B cell (primary cell): Measurements from ENCODE around the gene ANKRD28. TPM values are rescaled to one million over a fixed set of nuclear protein-coding genes. Genes with fewer than 3 reads are reported as not detected.
"Not testable (repeated sequence)": the region's sequence is repeated elsewhere in the genome, so short reads cannot be mapped to it uniquely, and the experiment has no call there.

Source experiments
- ATAC-seq: fragments of 200-7000 bp; cut with Tn5 transposase; one replicate; pipeline ENCODE4 v1.10.0; 2021; ENCODE audit warnings: low read depth, mild to moderate bottlenecking, moderate number of reproducible peaks, moderate library complexity
- CTCF ChIA-PET: fragments of 350-600 bp; sonication (Branson Sonifier 250); formaldehyde crosslinking; loops from one replicate; lab custom pipeline; 2021; ENCODE audit warnings: antibody characterized with exemption, inconsistent platforms; lab: Charles Lee
- POLR2A ChIA-PET: fragments of 350-600 bp; sonication (Branson Sonifier 250); formaldehyde crosslinking; loops from one replicate; lab custom pipeline; 2021; ENCODE audit warnings: antibody characterized with exemption; lab: Charles Lee
- DNase-seq: peaks from one replicate; pipeline ENCODE4 v3.0.0; 2013
- H2AFZ ChIP-seq: 2 replicates; pipeline ENCODE4 v1.6.1; 2012; ENCODE audit warnings: mild to moderate bottlenecking, low read depth, low read length; ENCODE audit not compliant: insufficient read depth, poor library complexity, severe bottlenecking
- H3K27ac ChIP-seq, 2 donors: 1 replicate in 1 of 2; 2 replicates in 1 of 2; pipeline ENCODE4 v1.5.1; 2012 to 2013; ENCODE audit warnings: low read length in 2 of 2, mild to moderate bottlenecking in 2 of 2, moderate library complexity in 1 of 2
- H3K27me3 ChIP-seq, 4 experiments: fragments of 200-600 bp in 1 of 4; sonication (generic) in 1 of 4; replicated peaks in 1 of 4; 1 replicate in 2 of 4; 2 replicates in 2 of 4; pipeline versions ENCODE4 v1.6.1 to v1.7.0; 2013 to 2016; ENCODE audit warnings: low read length in 3 of 4, mild to moderate bottlenecking in 2 of 4, mixed read lengths in 1 of 4, moderate library complexity in 1 of 4; ENCODE audit not compliant: insufficient read depth in 4 of 4, control insufficient read depth in 3 of 4; ENCODE audit errors: control extremely low read depth in 1 of 4
- H3K36me3 ChIP-seq, 2 experiments: replicated peaks in 1 of 2; 1 replicate in 1 of 2; 2 replicates in 1 of 2; pipeline versions ENCODE4 v1.6.1 to v1.7.1; 2013; ENCODE audit warnings: low read length in 1 of 2; ENCODE audit not compliant: insufficient read depth in 2 of 2, control insufficient read depth in 1 of 2; ENCODE audit errors: control extremely low read depth in 1 of 2, extremely low read depth in 1 of 2
- H3K4me1 ChIP-seq, 2 donors: fragments of 200-600 bp in 1 of 2; sonication (generic) in 1 of 2; 1 replicate in 1 of 2; 2 replicates in 1 of 2; pipeline versions ENCODE4 v1.5.1 to v1.6.1; 2013 to 2017; ENCODE audit warnings: low read length in 2 of 2; ENCODE audit not compliant: control insufficient read depth in 2 of 2, insufficient read depth in 2 of 2
- H3K4me2 ChIP-seq: replicated peaks from 2 replicates; pipeline ENCODE3; 2012; ENCODE audit warnings: mild to moderate bottlenecking, low read depth, low read length; ENCODE audit not compliant: poor library complexity, severe bottlenecking
- H3K4me3 ChIP-seq, 5 experiments: fragments of 200-600 bp in 1 of 5; sonication (generic) in 1 of 5; 1 replicate in 3 of 5; 2 replicates in 2 of 5; pipeline versions ENCODE4 v1.5.1 to v1.7.0; 2011 to 2016; ENCODE audit warnings: low read length in 4 of 5, mild to moderate bottlenecking in 4 of 5, low read depth in 2 of 5, control low read depth in 1 of 5, moderate library complexity in 1 of 5; ENCODE audit not compliant: insufficient read depth in 1 of 5; ENCODE audit errors: control extremely low read depth in 1 of 5, extremely low read depth in 1 of 5
- H3K79me2 ChIP-seq: fragments of 200-600 bp; sonication (generic); one replicate; pipeline ENCODE4 v1.6.0; 2016; ENCODE audit warnings: low read length; ENCODE audit not compliant: control insufficient read depth, insufficient read depth
- H3K9ac ChIP-seq: fragments of 200-600 bp; sonication (generic); 2 replicates; pipeline ENCODE4 v1.6.1; 2017; ENCODE audit warnings: mild to moderate bottlenecking, low read length, moderate library complexity
- H3K9me3 ChIP-seq, 3 donors: one replicate each; pipeline versions ENCODE4 v1.6.1 to v1.7.1; 2013; ENCODE audit warnings: low read length in 2 of 3; ENCODE audit not compliant: control insufficient read depth in 2 of 3, insufficient read depth in 1 of 3; ENCODE audit errors: control extremely low read depth in 1 of 3
- H4K20me1 ChIP-seq: 2 replicates; pipeline ENCODE4 v1.6.0; 2012; ENCODE audit warnings: mild to moderate bottlenecking, low read length; ENCODE audit not compliant: insufficient read depth, control insufficient read depth, poor library complexity, severe bottlenecking
- H3K27ac Mint-ChIP-seq: one replicate; pipeline ENCODE4 v1.8.0; 2021; ENCODE audit warnings: mixed read lengths
- H3K27me3 Mint-ChIP-seq: one replicate; pipeline ENCODE4 v1.8.0; 2021; ENCODE audit warnings: mixed read lengths
- H3K4me1 Mint-ChIP-seq: one replicate; pipeline ENCODE4 v1.8.0; 2021; ENCODE audit warnings: mixed read lengths
- H3K4me3 Mint-ChIP-seq: one replicate; pipeline ENCODE4 v1.8.0; 2021; ENCODE audit warnings: mixed read lengths
- H3K9me3 Mint-ChIP-seq: one replicate; pipeline ENCODE4 v1.8.0; 2022; ENCODE audit warnings: mixed read lengths; ENCODE audit not compliant: insufficient read depth
- EZH2 ChIP-seq: IDR thresholded peaks from 2 replicates; pipeline ENCODE4 v1.6.1; 2012; ENCODE audit warnings: borderline replicate concordance, low read depth, mild to moderate bottlenecking, moderate library complexity, low read length; ENCODE audit not compliant: insufficient read depth, poor library complexity, severe bottlenecking
- WGBS: methylation state at CpG from one replicate; pipeline ENCODE4 v1.1.5; 2013; ENCODE audit warnings: missing lambda C conversion rate; ENCODE audit not compliant: insufficient coverage; 5-methylcytosine and 5-hydroxymethylcytosine counted together
- intact Hi-C: fragments of 100-400 bp; cut with micrococcal nuclease; formaldehyde crosslinking; loops from one replicate; pipeline ENCODE4 v1.10.0; 2022
- polyA plus RNA-seq: library from polyadenylated mRNA; depleted of rRNA; stranded (reverse); fragments of >200 nt; gene quantifications from 2 replicates; pipeline ENCODE4 v1.2.3, GENCODE V29; 2012
- total RNA-seq, 2 donors: library from RNA; stranded (reverse); fragments of 120-200 nt in 1 of 2; gene quantifications; 1 replicate in 1 of 2; 2 replicates in 1 of 2; pipeline versions ENCODE4 v1.2.3 to v1.2.4, GENCODE V29; 2013 to 2022
- TF ChIP-seq, protein P1 (sequence below): fragments of 200-600 bp; IDR thresholded peaks from one replicate; pipeline ENCODE4 v1.8.0; 2022; ENCODE audit warnings: antibody characterized with exemption, mild to moderate bottlenecking

Gene ANKRD28
- total and polyA plus RNA-seq, 2 donors (not counting 1 experiment from before 2014, with no cell fraction given) = 20.7 to 37.4 TPM

GRCh38 chr3:15738616-15739005 is 59.2 kb downstream of the ANKRD28 start:
- H3K27me3 Mint-ChIP-seq, H3K4me3 ChIP-seq: not testable (repeated sequence)

DNA sequence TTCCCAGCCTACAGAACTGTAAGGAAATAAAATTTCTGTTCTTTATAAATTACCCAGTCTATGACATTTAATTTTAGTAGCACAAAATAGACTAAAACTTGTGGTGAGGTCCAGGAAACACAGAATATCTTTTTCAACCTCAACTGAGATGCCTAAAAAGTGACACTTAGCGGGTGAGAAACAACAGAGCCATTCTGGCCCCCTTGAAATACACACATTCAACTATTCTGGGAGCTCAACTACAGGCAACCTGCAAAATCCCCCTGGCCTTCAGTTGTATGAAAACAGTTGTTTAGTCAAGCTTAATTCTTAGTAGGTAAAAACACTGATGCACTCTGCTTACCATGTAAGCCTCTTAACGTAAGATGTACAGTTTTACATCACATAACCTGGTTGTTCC is 66.8 kb downstream of the ANKRD28 start:
- Histone ChIP-seq H3K79me2 (no peaks in the 10 kb centered on the region), H3K4me2 (no peak overlapping the region), H3K36me3 (peaks cover 0 to 17% of the 10 kb centered on the region in 2 experiments), H4K20me1 (no peaks in the 10 kb centered on the region), H3K27ac (no peak overlapping the region), H3K4me1 (no peaks in the 10 kb centered on the region), H3K4me3 (no peak overlapping the region), H3K27me3 (no peaks in the 10 kb centered on the region), H2AFZ (no peak overlapping the region), H3K9me3 (no peaks in the 10 kb centered on the region), H3K9ac (no peak overlapping the region)
- Mint-ChIP-seq H3K27ac (no peak overlapping the region), H3K4me3 (no peak overlapping the region), H3K27me3 (no peaks in the 10 kb centered on the region), H3K4me1 (no peaks in the 10 kb centered on the region), H3K9me3 (no peaks in the 10 kb centered on the region)
- no peak for DNase-seq
- ATAC-seq = no peak
- WGBS = 100% methylated on average over 1 of the region's 2 CpGs
- no peak for TF ChIP-seq EZH2
- TF ChIP-seq, protein P1, sequence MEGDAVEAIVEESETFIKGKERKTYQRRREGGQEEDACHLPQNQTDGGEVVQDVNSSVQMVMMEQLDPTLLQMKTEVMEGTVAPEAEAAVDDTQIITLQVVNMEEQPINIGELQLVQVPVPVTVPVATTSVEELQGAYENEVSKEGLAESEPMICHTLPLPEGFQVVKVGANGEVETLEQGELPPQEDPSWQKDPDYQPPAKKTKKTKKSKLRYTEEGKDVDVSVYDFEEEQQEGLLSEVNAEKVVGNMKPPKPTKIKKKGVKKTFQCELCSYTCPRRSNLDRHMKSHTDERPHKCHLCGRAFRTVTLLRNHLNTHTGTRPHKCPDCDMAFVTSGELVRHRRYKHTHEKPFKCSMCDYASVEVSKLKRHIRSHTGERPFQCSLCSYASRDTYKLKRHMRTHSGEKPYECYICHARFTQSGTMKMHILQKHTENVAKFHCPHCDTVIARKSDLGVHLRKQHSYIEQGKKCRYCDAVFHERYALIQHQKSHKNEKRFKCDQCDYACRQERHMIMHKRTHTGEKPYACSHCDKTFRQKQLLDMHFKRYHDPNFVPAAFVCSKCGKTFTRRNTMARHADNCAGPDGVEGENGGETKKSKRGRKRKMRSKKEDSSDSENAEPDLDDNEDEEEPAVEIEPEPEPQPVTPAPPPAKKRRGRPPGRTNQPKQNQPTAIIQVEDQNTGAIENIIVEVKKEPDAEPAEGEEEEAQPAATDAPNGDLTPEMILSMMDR = no peak
- intact Hi-C loops = no loop called here
- CTCF ChIA-PET = no interaction called here
- POLR2A ChIA-PET = no interaction called here

More at GRCh38 chr3:15738616-15739005, 59.2 kb downstream of the ANKRD28 start:
- CTCF ChIA-PET, H4K20me1 ChIP-seq, H3K4me1 ChIP-seq, H3K4me3 Mint-ChIP-seq, H3K27ac ChIP-seq, H2AFZ ChIP-seq, intact Hi-C loops, H3K27ac Mint-ChIP-seq, H3K27me3 ChIP-seq, H3K9ac ChIP-seq, H3K4me1 Mint-ChIP-seq, H3K79me2 ChIP-seq, ATAC-seq, POLR2A ChIA-PET, DNase-seq, H3K4me2 ChIP-seq: not testable (repeated sequence)
- 100% methylated on average over 2 of the region's 11 CpGs for WGBS
- H3K9me3 Mint-ChIP-seq = peaks cover 18% of the 10 kb centered on the region
- peaks cover 4 to 20% (median 12%) of the 10 kb centered on the region in 3 donors for H3K9me3 ChIP-seq
- H3K36me3 ChIP-seq = peaks cover 7 to 15% of the 10 kb centered on the region in 2 experiments
